ENCODE measurements around the gene TP53BP2. TPM values are rescaled to one million over a fixed set of nuclear protein-coding genes. Genes with fewer than 3 reads are reported as not detected.
"Not testable (repeated sequence)": the region's sequence is repeated elsewhere in the genome, so short reads cannot be mapped to it uniquely, and the experiment has no call there.

Gene TP53BP2
- total RNA-seq, 1 experiment from 2014 or later, result 22.8 TPM

DNA sequence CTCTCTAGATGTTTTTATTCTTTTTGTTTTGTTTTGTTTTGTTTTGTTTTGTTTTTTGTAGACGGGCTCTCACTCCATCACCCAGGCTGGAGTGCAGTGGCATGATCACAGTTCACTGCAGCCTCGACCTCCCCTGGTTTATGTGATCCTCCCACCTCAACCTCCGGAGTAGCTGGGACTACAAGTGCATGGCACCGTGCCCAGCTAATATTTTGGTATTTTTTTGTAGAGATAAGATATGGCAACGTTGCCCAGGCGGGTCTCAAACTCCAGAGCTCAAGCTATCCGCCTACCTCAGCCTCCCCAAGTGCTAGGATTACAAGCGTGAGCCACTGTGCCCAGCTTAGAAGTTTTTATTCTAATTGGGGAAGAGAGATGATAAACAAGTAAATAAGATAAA lies 13.3 kb upstream of the TP53BP2 start:
- in situ Hi-C loops (cut with HindIII; ENCODE audit: low pct_unique_long_range_greater_than_20kb, low sequenced_read_pairs), result no loop called here
- no peak for DNase-seq (ENCODE audit: low read depth, low spot score)

DNA sequence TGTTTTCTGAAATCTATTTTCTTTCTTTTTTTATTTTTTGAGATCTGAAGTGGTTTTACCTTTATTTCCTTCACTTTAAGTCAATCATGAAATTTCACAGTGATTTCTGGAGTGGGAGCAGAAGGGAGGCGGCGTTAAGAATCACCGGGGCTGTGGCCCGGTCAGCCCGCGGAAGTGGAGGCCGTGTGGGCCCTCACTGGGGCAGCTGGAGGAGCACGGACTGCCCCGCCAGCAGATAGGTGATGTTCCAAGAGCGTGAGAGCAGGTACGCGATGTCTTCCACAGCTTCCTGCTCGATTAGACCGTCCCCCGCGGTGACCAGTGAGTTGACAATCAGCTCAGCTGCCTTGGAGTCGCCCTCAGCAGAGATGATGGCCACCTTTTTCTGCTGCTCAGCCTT lies 10.6 kb upstream of the TP53BP2 start:
- DNase-seq (ENCODE audit: low read depth, low spot score), result no peak
- in situ Hi-C loops (cut with HindIII; ENCODE audit: low pct_unique_long_range_greater_than_20kb, low sequenced_read_pairs), result no loop called here

DNA sequence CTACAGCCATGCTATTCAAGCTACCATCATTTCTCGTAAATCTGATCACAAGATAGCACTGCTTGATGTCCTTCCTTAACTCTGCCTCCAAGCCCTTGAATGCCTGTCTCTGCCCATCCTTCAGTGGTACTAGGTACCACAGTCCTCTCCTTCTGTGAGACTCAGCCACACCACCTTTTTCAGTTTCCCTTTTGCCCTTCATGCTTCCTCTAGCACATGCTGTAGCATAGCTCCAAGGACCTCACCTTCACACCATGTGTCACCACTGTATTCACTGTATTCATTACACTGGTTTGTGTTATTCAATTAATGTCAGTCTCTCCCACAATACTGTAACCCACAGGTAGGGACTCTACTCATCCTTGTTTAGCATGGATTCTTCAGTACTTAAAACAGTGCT lies 8.0 kb upstream of the TP53BP2 start:
- no peak for DNase-seq (ENCODE audit: low read depth, low spot score)
- in situ Hi-C loops (cut with HindIII; ENCODE audit: low pct_unique_long_range_greater_than_20kb, low sequenced_read_pairs), result no loop called here

DNA sequence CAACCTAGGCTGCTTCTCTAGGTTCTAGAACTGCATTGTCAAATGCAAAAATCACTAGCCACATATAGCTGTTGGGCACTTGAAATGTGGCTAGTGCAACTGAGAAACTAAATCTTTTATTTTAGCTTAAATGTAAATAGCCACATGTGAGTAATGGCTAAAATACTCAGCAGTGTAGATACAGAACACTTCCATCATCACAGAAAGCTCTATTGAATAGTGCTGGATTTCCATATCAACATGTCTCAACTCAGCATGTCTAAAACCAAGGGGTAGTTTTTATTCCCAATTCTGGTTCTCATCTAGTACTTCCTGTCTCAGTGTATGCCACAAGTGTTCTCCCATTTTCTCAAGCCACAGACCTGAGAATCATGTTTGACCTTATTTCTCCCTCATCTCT lies 7.5 kb upstream of the TP53BP2 start:
- in situ Hi-C loops (cut with HindIII; ENCODE audit: low pct_unique_long_range_greater_than_20kb, low sequenced_read_pairs), result no loop called here
- no peak for DNase-seq (ENCODE audit: low read depth, low spot score)

DNA sequence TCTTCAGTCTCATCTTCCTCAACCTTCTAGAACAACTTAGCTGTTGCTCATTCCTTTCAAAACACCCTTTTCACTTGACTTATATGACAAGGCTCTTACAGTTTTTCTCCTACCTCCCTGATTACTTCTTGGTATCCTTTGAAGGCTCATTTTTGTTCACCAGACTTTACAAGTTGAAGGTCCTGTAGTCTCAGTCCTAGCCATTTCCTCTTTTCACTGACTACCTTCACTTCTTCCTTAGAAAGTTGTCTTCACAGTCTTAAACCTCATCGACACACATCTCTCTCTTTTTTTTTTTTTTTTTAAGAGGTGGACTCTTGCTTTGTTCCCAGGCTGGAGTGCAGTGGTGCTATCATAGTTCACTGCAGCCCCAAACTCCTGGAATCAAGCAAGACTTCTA lies 6.6 kb upstream of the TP53BP2 start:
- in situ Hi-C loops (cut with HindIII; ENCODE audit: low pct_unique_long_range_greater_than_20kb, low sequenced_read_pairs), result no loop called here
- DNase-seq (ENCODE audit: low read depth, low spot score), result no peak

DNA sequence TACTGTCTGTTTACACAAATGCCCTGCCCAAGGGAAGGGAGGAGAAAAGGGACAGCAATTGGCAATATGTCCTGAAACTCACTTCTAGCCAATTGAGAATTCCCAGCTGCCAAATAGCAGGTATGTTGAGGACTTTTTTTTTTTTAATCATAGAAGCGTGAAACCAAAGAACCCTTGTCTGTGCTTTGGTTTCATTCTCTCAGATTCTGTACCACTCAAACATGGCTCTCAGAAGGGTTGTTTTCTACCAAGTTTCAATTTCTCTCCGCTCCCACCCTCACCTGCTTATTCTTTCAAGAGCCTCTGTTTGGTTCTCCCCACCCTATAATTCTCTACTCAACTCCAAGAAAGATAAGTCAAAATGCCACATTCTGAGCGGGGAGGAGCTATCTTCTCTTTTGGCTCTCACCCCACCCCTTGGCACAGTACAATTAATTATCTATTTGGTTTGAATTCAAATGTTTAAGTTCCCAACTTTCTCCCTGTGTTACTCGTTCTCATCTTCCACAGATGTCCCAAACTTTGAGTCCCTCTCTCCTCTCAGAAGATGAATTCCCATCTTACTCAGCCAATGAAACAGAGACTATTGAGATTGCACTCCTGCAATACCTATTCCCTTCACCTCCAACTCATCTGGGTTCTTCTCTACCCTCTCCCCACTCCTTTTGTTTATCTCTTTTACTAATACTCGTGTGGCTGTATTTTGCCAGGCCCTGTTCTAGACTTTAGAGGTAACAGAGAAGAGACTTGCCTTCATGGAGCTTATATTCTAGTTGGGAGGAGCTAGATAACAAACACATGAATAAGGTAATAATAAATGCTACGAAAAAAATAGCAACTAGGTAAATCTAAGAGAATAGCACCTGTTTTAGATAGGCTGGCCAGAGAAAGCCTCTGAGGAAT lies 3.9 kb upstream of the TP53BP2 start:
- in situ Hi-C loops (cut with HindIII; ENCODE audit: low pct_unique_long_range_greater_than_20kb, low sequenced_read_pairs), result no loop called here
- no peak for DNase-seq (ENCODE audit: low read depth, low spot score)

DNA sequence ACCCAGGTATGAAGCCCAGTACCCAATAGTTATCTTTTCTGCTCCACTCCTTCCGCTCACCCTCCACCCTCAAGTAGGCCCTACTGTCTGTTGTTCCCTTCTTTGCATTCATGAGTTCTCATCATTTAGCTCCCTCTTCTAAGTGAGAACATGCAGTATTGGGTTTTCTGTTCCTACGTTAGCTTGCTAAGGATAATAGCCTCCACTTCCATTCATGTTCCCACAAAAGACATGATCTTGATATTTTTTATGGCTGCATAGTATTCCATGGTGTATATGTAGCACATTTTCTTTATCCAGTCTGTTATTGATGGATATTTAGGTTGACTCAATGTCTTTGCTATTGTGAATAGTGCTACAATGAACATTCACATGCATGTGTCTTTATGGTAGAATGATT lies 2.8 kb upstream of the TP53BP2 start:
- in situ Hi-C loops (cut with HindIII; ENCODE audit: low pct_unique_long_range_greater_than_20kb, low sequenced_read_pairs), result no loop called here
- DNase-seq (ENCODE audit: low read depth, low spot score), result no peak

DNA sequence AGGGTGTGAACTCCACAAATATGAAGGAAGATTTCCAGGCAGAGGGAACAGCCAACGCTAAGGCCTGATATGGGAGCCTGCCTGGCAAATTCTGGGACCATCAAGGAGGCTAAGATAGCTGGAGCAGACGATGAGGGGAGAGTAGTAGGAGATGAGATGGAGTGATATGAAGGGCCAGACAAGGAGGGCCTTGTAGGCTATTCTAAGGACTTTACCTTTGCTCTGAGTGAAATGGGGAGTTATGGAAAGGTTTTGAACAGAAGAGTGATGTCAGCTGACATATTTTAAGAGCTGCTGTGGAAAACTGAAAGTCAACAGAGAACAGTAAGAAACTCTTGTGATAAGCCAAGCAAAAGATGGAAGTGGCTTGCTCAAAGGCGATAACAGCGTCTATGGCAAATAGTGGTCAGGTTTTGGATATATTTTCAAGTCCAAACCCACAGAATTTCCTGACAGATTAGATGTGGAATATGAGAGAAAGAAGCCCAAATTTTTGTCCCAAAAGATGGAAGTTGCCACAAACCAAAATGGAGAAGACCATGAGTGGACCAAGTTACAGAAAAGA lies 2.1 kb upstream of the TP53BP2 start:
- in situ Hi-C loops (cut with HindIII; ENCODE audit: low pct_unique_long_range_greater_than_20kb, low sequenced_read_pairs), result no loop called here
- no peak for DNase-seq (ENCODE audit: low read depth, low spot score)

DNA sequence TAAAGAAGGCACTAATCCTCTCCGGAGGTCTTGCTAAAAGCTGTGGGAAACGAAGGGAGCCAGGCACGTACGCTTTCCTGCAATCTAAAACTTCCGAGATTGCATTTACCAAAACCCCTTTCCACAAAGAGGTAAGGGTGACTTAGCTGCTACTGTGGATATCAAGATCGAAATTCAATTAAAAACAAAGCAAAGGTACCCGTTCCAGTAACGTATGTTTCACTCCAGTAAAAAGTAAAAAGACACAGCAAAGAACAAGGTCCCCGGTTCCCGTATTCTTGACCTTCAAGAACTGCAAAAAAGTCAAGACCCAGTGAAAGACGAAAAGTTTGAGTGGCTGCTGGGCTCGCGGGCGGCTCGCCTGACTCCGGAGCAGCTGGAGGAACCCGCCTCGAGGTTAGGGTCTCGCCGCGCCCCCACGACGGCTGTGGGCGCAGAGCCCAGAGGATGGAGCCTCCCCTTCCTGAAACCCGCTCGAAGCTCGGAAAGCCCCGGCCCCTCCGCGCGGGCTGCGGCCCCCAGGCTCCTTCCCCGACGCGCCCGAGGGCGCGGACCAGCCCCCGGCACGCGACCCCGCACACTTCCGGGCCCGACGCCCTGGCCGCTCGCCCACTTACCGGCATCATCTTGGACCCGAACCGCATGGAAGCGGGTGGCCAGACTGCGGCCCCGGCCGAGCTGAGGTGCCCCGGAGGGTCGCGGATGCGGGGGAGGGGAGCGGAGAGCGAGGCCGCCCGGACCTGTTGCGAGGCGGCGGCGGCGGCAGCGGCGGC lies 524 bp downstream of the TP53BP2 start:
- DNase-seq (ENCODE audit: low read depth, low spot score), result peak; percentile 46
- in situ Hi-C loops (cut with HindIII; ENCODE audit: low pct_unique_long_range_greater_than_20kb, low sequenced_read_pairs), result no loop called here

DNA sequence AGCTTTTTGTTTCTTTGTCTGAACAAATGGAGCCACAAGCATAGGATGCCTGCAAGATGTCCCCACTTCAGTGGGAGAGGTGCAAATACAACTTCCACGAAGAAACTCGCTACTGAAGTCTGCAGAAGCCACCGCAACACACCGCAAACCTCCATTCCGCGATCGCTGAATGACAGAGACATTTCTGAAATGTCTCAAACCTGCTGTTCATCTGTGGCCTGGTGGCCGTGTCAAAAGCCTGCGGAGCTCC lies 1.0 kb downstream of the TP53BP2 start:
- peak; percentile 11 for DNase-seq (ENCODE audit: low read depth, low spot score)
- in situ Hi-C loops (cut with HindIII; ENCODE audit: low pct_unique_long_range_greater_than_20kb, low sequenced_read_pairs), result no loop called here

DNA sequence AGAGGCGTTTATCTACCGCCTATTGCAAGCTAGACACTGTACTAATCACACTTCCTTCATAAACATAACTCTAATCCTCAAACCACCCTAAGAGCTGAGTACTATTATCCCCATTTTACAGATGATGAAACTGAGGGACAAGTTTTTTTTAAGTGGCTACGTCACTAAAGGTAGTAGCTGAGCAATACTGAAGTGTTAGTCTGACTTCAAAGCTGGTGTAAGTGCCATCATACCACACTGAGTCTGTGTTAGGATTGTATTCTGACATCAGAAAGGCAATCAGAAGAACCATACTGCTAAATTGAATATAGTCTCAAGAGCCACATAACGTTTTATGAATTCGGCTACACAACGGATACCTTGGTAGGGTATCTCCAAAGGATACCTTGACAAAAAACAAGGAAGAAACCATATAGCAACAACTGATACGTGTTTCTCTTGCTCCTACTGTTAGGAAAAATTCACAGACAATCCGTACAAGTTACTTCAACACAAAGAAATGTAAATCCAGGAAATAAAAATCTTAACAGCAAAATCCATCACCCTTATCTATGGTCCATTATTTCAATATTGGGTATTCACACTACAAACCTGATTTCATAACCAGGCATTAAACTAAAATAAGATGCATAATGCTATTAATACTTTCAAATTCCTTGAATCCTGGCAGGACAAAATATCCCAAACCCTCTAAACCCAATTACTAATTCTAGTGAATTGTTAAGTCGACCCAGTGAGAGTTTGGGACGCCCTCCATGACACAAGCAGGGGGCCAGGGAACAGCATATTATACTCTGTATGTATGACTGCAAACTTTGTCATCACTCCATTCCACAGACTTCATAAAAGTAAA lies 1.6 kb downstream of the TP53BP2 start:
- in situ Hi-C loops (cut with HindIII; ENCODE audit: low pct_unique_long_range_greater_than_20kb, low sequenced_read_pairs), result no loop called here
- DNase-seq (ENCODE audit: low read depth, low spot score), result no peak

DNA sequence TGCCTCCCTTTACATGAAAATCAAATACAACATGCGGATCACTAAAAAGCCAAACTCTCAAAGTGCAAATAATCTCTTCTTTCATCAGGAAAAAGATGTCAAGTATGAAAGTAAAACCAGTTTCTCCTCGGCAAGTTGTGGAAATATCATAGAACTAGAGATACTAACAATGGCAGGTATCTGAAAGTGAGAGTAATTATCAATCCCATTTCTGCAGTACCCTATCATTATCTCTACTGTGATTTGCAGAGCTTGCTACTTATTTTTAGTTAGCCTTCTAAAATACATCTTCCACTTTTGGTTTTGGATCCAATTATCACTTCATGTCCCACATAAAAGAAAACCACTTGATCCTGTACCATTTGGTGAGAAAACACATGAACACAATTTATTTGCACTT lies 3.0 kb downstream of the TP53BP2 start:
- in situ Hi-C loops (cut with HindIII; ENCODE audit: low pct_unique_long_range_greater_than_20kb, low sequenced_read_pairs), result no loop called here
- no peak for DNase-seq (ENCODE audit: low read depth, low spot score)

DNA sequence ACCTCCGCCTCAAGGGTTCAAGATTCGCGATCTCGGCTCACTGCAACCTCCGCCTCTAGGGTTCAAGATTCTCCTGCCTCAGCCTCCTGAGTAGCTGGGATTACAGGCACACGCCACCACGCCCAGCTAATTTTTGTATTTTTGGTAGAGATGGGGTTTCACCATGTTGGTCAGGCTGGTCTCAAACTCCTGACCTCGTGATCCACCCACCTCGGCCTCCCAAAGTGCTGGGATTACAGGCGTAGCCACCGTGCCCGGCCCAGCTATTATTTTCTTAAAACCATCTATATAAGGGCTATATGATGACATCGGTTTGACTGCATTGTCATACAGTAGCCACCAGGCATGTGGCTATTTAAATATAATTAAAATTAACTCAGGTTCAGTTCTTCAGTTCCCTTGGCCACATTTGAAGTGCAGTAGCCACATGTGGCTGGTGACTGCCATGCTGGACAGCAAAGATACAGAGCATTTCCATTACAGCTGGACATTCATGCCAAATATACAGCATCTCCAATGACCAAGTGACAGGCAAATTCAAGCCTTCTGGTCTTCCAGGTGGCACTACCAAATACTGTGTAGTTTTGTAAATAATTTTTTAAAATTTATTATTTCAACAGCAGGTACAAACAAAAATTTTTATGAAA lies 3.6 kb downstream of the TP53BP2 start:
- DNase-seq (ENCODE audit: low read depth, low spot score); in situ Hi-C loops (cut with HindIII; ENCODE audit: low pct_unique_long_range_greater_than_20kb, low sequenced_read_pairs): not testable (repeated sequence)

DNA sequence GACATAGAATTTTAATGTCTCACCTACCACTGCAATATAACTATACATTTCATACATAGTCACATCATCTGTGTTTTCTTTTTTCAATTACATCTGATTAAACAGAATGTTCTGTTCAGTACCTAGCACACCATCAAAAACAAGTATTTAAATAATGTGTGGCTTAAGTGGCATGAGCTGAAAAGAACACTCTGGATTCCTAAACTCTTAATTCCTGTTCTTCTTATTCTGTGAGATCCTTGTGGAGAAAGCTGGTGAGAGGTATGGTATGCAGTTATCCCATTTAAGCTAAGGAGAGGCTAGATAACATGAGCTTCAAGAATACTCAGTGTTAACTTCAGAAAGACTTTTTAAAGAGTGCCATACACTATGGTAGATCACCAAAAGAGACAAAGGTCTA lies 5.5 kb downstream of the TP53BP2 start:
- no peak for DNase-seq (ENCODE audit: low read depth, low spot score)
- in situ Hi-C loops (cut with HindIII; ENCODE audit: low pct_unique_long_range_greater_than_20kb, low sequenced_read_pairs), result no loop called here

DNA sequence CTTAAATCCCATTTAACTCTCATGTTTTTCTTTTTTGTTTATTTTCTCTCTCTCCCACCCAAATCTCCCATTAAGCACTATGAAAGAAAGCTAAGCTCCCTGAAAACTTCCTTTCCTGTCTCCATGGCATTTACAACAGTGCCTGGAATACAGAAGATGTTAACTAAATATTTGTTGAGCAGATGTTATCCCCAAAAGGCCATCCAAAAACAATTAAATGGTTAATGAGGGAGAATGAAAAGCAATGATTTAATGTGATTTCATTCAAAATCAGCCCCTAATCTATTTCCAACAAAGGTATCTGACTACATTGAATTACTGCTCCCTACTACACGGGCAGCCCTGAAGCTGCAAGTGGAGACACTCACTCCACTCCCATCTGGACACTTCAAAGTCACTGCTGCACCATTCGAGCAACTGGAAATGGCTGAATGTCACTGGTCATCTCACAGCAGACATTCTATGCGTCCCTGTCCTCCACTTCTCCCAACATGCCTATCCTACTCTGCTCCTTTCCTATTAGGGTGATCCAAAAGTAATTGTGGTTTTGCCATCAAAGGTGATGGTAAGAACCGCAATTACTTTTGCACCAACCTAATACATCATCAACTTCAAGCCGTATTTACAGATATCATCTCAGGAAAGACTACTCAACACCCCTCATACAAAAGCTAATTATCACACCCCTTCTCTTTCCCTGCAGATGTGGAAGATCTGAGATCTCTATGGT lies 7.5 kb downstream of the TP53BP2 start:
- no peak for DNase-seq (ENCODE audit: low read depth, low spot score)
- in situ Hi-C loops (cut with HindIII; ENCODE audit: low pct_unique_long_range_greater_than_20kb, low sequenced_read_pairs), result no loop called here

DNA sequence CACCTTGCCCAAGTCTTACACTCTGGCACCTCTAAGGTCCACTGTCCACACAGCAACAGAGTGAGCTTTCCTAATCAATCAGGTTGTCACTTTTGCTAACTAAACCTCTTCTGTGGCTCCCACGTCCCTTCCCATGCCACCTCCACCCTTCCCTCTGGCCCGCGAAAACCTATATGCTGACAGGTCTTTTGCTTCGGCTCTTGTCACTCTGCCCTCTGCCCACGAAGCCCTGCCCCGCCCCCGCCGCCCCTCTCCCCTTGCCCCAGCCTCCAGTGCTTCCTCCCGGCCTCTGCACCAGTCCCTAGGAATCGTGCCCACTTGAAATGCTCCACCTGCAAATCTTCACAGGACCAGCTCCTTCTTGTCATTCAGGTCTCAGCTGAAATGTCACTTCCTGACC lies 8.1 kb downstream of the TP53BP2 start:
- no peak for DNase-seq (ENCODE audit: low read depth, low spot score)
- in situ Hi-C loops (cut with HindIII; ENCODE audit: low pct_unique_long_range_greater_than_20kb, low sequenced_read_pairs), result no loop called here

DNA sequence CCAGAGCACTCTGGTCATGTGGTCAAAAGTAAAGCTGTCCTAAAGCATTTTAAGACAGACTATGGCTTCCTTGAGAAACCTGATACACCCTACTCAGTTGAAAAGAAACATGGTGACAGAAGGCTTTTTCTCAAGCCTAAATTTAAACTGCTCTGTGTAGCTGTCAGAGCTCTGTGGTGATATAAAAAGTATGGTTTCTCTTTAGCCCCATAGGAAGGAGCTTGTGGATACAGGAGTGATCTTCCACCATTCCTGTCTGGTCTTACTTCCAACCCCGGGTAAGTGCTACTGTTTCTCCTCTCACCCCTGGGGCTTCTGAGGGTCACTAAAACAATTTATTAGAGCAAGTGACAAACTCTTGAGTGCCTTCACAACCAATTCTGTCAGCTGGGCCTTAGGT lies 8.5 kb downstream of the TP53BP2 start:
- in situ Hi-C loops (cut with HindIII; ENCODE audit: low pct_unique_long_range_greater_than_20kb, low sequenced_read_pairs), result no loop called here
- DNase-seq (ENCODE audit: low read depth, low spot score), result peak; percentile 6
